Type B pancreatic cell (in vitro differentiated cells): ENCODE data around the gene DUSP22. TPM values are rescaled to one million over a fixed set of nuclear protein-coding genes. Genes with fewer than 3 reads are reported as not detected.

Experiments used
- DNase-seq: peaks from one replicate; pipeline ENCODE4 v3.0.0; 2021; ENCODE audit warnings: mixed read lengths; ENCODE audit not compliant: unreplicated experiment; ENCODE audit errors: extremely low spot score
- H3K27ac Mint-ChIP-seq: 2 replicates; pipeline ENCODE4 v1.8.0; 2021; ENCODE audit warnings: mild to moderate bottlenecking, mixed read lengths
- H3K27me3 Mint-ChIP-seq: 2 replicates; pipeline ENCODE4 v1.8.0; 2021; ENCODE audit warnings: mixed read lengths
- H3K36me3 Mint-ChIP-seq: 2 replicates; pipeline ENCODE4 v1.8.0; 2021; ENCODE audit warnings: mixed read lengths
- H3K4me1 Mint-ChIP-seq: one replicate; pipeline ENCODE4 v1.8.0; 2021; ENCODE audit warnings: mixed read lengths; ENCODE audit not compliant: unreplicated experiment
- H3K4me3 Mint-ChIP-seq: 2 replicates; pipeline ENCODE4 v1.8.0; 2021; ENCODE audit warnings: mild to moderate bottlenecking, mixed read lengths
- H3K9me3 Mint-ChIP-seq: 2 replicates; pipeline ENCODE4 v1.8.0; 2021; ENCODE audit warnings: mixed read lengths
- CTCF ChIP-seq: fragments of 200-600 bp; sonication (generic); conservative IDR thresholded peaks from 2 replicates; pipeline ENCODE4 v1.5.0; 2021; ENCODE audit warnings: antibody characterized with exemption, mild to moderate bottlenecking
- total RNA-seq: library from RNA; stranded (reverse); gene quantifications from 2 replicates; pipeline ENCODE4 v1.2.1, GENCODE V29; 2021; ENCODE audit warnings: low replicate concordance

Gene DUSP22
- total RNA-seq, 1 donor from 2014 or later, result 25.0 TPM

GRCh38 chr6:340186-340955 lies 48.1 kb downstream of the DUSP22 start:
- H3K9me3 Mint-ChIP-seq, result peaks cover 6% of the 10 kb centered on the region
- no peak overlapping the region for H3K27ac Mint-ChIP-seq
- no peak for DNase-seq
- no peaks in the 10 kb centered on the region for H3K36me3 Mint-ChIP-seq
- H3K27me3 Mint-ChIP-seq, result no peaks in the 10 kb centered on the region
- no peak overlapping the region for H3K4me3 Mint-ChIP-seq
- no peaks in the 10 kb centered on the region for H3K4me1 Mint-ChIP-seq
- TF ChIP-seq CTCF, result no peak

GRCh38 chr6:340991-341827 lies 48.9 kb downstream of the DUSP22 start:
- no peaks in the 10 kb centered on the region for H3K4me1 Mint-ChIP-seq
- DNase-seq, result no peak
- no peaks in the 10 kb centered on the region for H3K27me3 Mint-ChIP-seq
- no peak for TF ChIP-seq CTCF
- H3K27ac Mint-ChIP-seq, result no peak overlapping the region
- no peaks in the 10 kb centered on the region for H3K36me3 Mint-ChIP-seq
- peaks cover 6% of the 10 kb centered on the region for H3K9me3 Mint-ChIP-seq
- no peak overlapping the region for H3K4me3 Mint-ChIP-seq

GRCh38 chr6:341914-342831 lies 49.9 kb downstream of the DUSP22 start:
- TF ChIP-seq CTCF, result no peak
- peaks cover 3% of the 10 kb centered on the region for H3K36me3 Mint-ChIP-seq
- no peaks in the 10 kb centered on the region for H3K4me1 Mint-ChIP-seq
- H3K4me3 Mint-ChIP-seq, result no peak overlapping the region
- H3K9me3 Mint-ChIP-seq, result peaks cover 6% of the 10 kb centered on the region
- H3K27me3 Mint-ChIP-seq, result no peaks in the 10 kb centered on the region
- DNase-seq, result no peak
- H3K27ac Mint-ChIP-seq, result no peak overlapping the region

- H3K27me3 Mint-ChIP-seq, result no peaks in the 10 kb centered on the region
- no peak overlapping the region for H3K27ac Mint-ChIP-seq
- H3K4me3 Mint-ChIP-seq, result no peak overlapping the region
- TF ChIP-seq CTCF, result no peak
- peaks cover 6% of the 10 kb centered on the region for H3K9me3 Mint-ChIP-seq
- DNase-seq, result no peak
- H3K4me1 Mint-ChIP-seq, result no peaks in the 10 kb centered on the region
- H3K36me3 Mint-ChIP-seq, result peaks cover 3% of the 10 kb centered on the region
Observed at GRCh38 chr6:342832-343179, 50.5 kb downstream of the DUSP22 start.

- no peaks in the 10 kb centered on the region for H3K4me1 Mint-ChIP-seq
- H3K36me3 Mint-ChIP-seq, result peaks cover 4% of the 10 kb centered on the region
- peaks cover 6% of the 10 kb centered on the region for H3K9me3 Mint-ChIP-seq
- H3K27ac Mint-ChIP-seq, result no peak overlapping the region
- no peaks in the 10 kb centered on the region for H3K27me3 Mint-ChIP-seq
- no peak for DNase-seq
- no peak overlapping the region for H3K4me3 Mint-ChIP-seq
- TF ChIP-seq CTCF, result no peak
Observed at GRCh38 chr6:343226-343935, 51.1 kb downstream of the DUSP22 start.
